Spinal cord (tissue), 10 donors: ENCODE data around the gene IGF2. TPM values are rescaled to one million over a fixed set of nuclear protein-coding genes. Genes with fewer than 3 reads are reported as not detected.
"Not testable (repeated sequence)": the region's sequence is repeated elsewhere in the genome, so short reads cannot be mapped to it uniquely, and the experiment has no call there.

Experiments used
- DNase-seq, 6 donors: peaks; one replicate each; pipeline versions ENCODE4 v3.0.0 to v3.0.0-alpha.2; 2013 to 2015; ENCODE audit warnings: low spot score in 6 of 6, low read depth in 4 of 6
- H3K27ac ChIP-seq: one replicate; pipeline ENCODE4 v1.5.1; 2013; ENCODE audit warnings: low read depth, low read length, control low read depth
- H3K27me3 ChIP-seq: one replicate; pipeline ENCODE4 v1.6.1; 2013; ENCODE audit warnings: low read length; ENCODE audit not compliant: control insufficient read depth, insufficient read depth
- H3K36me3 ChIP-seq: one replicate; pipeline ENCODE4 v1.6.1; 2013; ENCODE audit warnings: low read length; ENCODE audit not compliant: control insufficient read depth, insufficient read depth
- H3K4me1 ChIP-seq: one replicate; pipeline ENCODE4 v1.6.1; 2013; ENCODE audit warnings: low read length; ENCODE audit not compliant: control insufficient read depth, insufficient read depth
- H3K4me3 ChIP-seq: one replicate; pipeline ENCODE4 v1.5.1; 2013; ENCODE audit warnings: low read depth, low read length, control low read depth
- H3K9me3 ChIP-seq: one replicate; pipeline ENCODE4 v1.6.1; 2013; ENCODE audit warnings: low read length; ENCODE audit not compliant: control insufficient read depth, insufficient read depth
- WGBS: methylation state at CpG from one replicate; pipeline ENCODE4 v1.1.5; 2013; ENCODE audit warnings: missing lambda C conversion rate; ENCODE audit not compliant: insufficient coverage; 5-methylcytosine and 5-hydroxymethylcytosine counted together
- polyA plus RNA-seq, 2 donors: library from polyadenylated mRNA; unstranded; fragments of 120-200 nt; gene quantifications; one replicate each; pipeline ENCODE4 v1.2.1, GENCODE V29; 2013; ENCODE audit not compliant: insufficient read length in 2 of 2
- total RNA-seq, 2 donors: library from RNA; depleted of rRNA in 1 of 2; stranded (reverse); fragments of 120-200 nt in 1 of 2; fragments of >200 nt in 1 of 2; gene quantifications; one replicate each; pipeline versions ENCODE4 v1.2.3 to v1.2.4, GENCODE V29; 2013 to 2014
- donor health status: healthy.

The IGF2 gene
- total and polyA plus RNA-seq, 4 donors = 132 to 558 (median 281) TPM

- 84% methylated on average over 8 of the region's 8 CpGs for WGBS
- Histone ChIP-seq H3K27me3 (peaks cover 4% of the 10 kb centered on the region), H3K36me3 (no peaks in the 10 kb centered on the region), H3K4me3 (no peak overlapping the region), H3K27ac (no peak overlapping the region), H3K4me1 (peaks cover 2% of the 10 kb centered on the region), H3K9me3 (no peaks in the 10 kb centered on the region)
- no peak for DNase-seq
Observed at GRCh38 chr11:2127482-2128129, 11.6 kb downstream of the IGF2 start.

GRCh38 chr11:2126520-2127085 lies 12.6 kb downstream of the IGF2 start:
- no peak overlapping the region for H3K4me3 ChIP-seq
- H3K4me1 ChIP-seq = peaks cover 7% of the 10 kb centered on the region
- H3K27me3 ChIP-seq = peaks cover 3% of the 10 kb centered on the region
- no peak for DNase-seq
- H3K36me3 ChIP-seq = no peaks in the 10 kb centered on the region
- no peak overlapping the region for H3K27ac ChIP-seq
- 96% methylated on average over 2 of the region's 2 CpGs for WGBS
- no peaks in the 10 kb centered on the region for H3K9me3 ChIP-seq

GRCh38 chr11:2124736-2125484 lies 14.3 kb downstream of the IGF2 start:
- H3K27me3 ChIP-seq, H3K4me3 ChIP-seq, DNase-seq, H3K36me3 ChIP-seq, H3K9me3 ChIP-seq, H3K4me1 ChIP-seq, H3K27ac ChIP-seq: not testable (repeated sequence)
- 92% methylated on average over 7 of the region's 10 CpGs for WGBS

GRCh38 chr11:2123628-2123960 lies 15.6 kb downstream of the IGF2 start:
- no peak overlapping the region for H3K4me3 ChIP-seq
- H3K27me3 ChIP-seq = peaks cover 8% of the 10 kb centered on the region
- H3K4me1 ChIP-seq = peaks cover 7% of the 10 kb centered on the region
- no peaks in the 10 kb centered on the region for H3K36me3 ChIP-seq
- no peak overlapping the region for H3K27ac ChIP-seq
- DNase-seq = no peak
- H3K9me3 ChIP-seq = no peaks in the 10 kb centered on the region
- 90% methylated on average over 5 of the region's 7 CpGs for WGBS

GRCh38 chr11:2122907-2123627 lies 16.1 kb downstream of the IGF2 start:
- 79% methylated on average over 12 of the region's 13 CpGs for WGBS
- no peak overlapping the region for H3K27ac ChIP-seq
- no peaks in the 10 kb centered on the region for H3K36me3 ChIP-seq
- no peak for DNase-seq
- H3K4me3 ChIP-seq = no peak overlapping the region
- no peaks in the 10 kb centered on the region for H3K9me3 ChIP-seq
- H3K27me3 ChIP-seq = peaks cover 8% of the 10 kb centered on the region
- H3K4me1 ChIP-seq = peaks cover 7% of the 10 kb centered on the region

GRCh38 chr11:2122222-2122906 lies 16.8 kb downstream of the IGF2 start:
- no peaks in the 10 kb centered on the region for H3K9me3 ChIP-seq
- no peak overlapping the region for H3K4me3 ChIP-seq
- peaks cover 8% of the 10 kb centered on the region for H3K27me3 ChIP-seq
- H3K27ac ChIP-seq = no peak overlapping the region
- WGBS = 45% methylated on average over 19 of the region's 19 CpGs
- peaks cover 7% of the 10 kb centered on the region for H3K4me1 ChIP-seq
- DNase-seq = peak in 1 of 6 donors; percentile 27
- no peaks in the 10 kb centered on the region for H3K36me3 ChIP-seq

- H3K4me3 ChIP-seq = no peak overlapping the region
- no peak for DNase-seq
- H3K9me3 ChIP-seq = no peaks in the 10 kb centered on the region
- WGBS = 83% methylated on average over 20 of the region's 21 CpGs
- H3K4me1 ChIP-seq = peaks cover 7% of the 10 kb centered on the region
- H3K36me3 ChIP-seq = no peaks in the 10 kb centered on the region
- H3K27ac ChIP-seq = no peak overlapping the region
- peaks cover 8% of the 10 kb centered on the region for H3K27me3 ChIP-seq
Observed at GRCh38 chr11:2121227-2122130, 17.7 kb downstream of the IGF2 start.

GRCh38 chr11:2120359-2121100 lies 18.7 kb downstream of the IGF2 start:
- WGBS = 46% methylated on average over 9 of the region's 23 CpGs
- H3K27me3 ChIP-seq = peaks cover 8% of the 10 kb centered on the region
- DNase-seq = no peak

More at GRCh38 chr11:2120359-2121100, 18.7 kb downstream of the IGF2 start:
- H3K4me1 ChIP-seq = peaks cover 7% of the 10 kb centered on the region
- H3K27ac ChIP-seq = no peak overlapping the region
- no peak overlapping the region for H3K4me3 ChIP-seq
- no peaks in the 10 kb centered on the region for H3K9me3 ChIP-seq
- no peaks in the 10 kb centered on the region for H3K36me3 ChIP-seq
